ENCODE measurements around the gene PPIF. TPM values are rescaled to one million over a fixed set of nuclear protein-coding genes. Genes with fewer than 3 reads are reported as not detected.

Gene PPIF
- total RNA-seq, 1 donor from 2014 or later, result 5.7 TPM

DNA sequence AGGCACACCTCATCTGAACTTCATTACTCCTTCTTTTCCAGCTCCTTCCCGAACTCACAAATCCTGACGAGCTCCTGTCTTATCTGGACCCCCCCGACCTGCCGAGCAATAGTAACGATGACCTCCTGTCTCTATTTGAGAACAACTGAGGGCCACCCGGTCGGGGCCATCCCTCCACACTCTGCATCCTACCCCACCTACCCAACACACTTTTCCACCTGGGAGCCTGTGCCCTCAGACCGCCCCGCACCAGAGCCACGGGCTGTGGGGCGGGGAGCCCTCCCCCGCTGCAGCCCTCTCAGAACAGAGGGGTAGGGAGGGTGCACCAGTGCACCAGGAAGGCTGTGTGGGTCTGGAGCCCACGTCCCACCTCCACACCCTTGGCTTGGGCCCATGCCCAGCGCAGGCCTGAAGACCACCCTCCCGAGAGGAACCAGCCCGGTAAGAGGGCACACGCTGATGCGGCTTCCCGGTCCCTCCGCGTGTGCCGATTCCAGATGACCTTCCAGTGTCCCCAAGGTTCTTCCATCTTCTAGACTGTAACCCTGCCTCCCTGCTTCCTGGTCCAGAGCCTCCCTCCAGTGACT, 34.6 kb upstream of the PPIF start:
- FAIRE-seq, result no peak

DNA sequence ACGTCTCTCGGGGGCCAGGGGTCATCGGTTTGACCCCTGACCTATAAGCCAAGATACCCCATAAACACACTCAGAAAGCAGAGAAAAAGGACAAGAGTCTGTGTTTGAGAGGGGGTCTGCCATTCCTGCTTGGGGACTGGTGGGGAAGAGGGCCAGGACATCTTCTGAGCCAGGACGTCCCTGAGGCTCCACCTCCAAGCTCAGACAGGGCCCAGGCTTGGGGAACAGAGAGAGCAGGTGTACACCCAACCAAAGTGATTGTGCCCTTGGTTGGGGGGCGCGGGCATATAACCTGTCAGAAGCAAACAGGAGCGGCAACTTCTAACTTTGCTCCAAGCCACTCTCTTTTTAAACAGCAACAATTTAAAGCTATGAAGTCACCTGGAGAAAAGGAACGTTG, 33.9 kb upstream of the PPIF start:
- DNase-seq (ENCODE audit: low spot score in 2 of 2) (no peak), FAIRE-seq (no peak)

More for the DNA sequence above, 34.6 kb upstream of the PPIF start:
- peak in 1 of 2 donors; percentile 6 for DNase-seq (ENCODE audit: low spot score in 2 of 2)

- DNase-seq (ENCODE audit: low spot score in 2 of 2), result no peak
- FAIRE-seq, result no peak
These were observed 33.3 kb upstream of the PPIF start for GRCh38 chr10:79313911-79314439.

GRCh38 chr10:79314761-79315601, 32.3 kb upstream of the PPIF start:
- DNase-seq (ENCODE audit: low spot score in 2 of 2) (no peak), FAIRE-seq (no peak)

- no peak for DNase-seq (ENCODE audit: low spot score in 2 of 2)
- FAIRE-seq, result no peak
These were observed 31.7 kb upstream of the PPIF start for GRCh38 chr10:79315602-79315920.

GRCh38 chr10:79316671-79317431, 30.4 kb upstream of the PPIF start:
- no peak for FAIRE-seq
- no peak for DNase-seq (ENCODE audit: low spot score in 2 of 2)

- no peak for DNase-seq (ENCODE audit: low spot score in 2 of 2)
- no peak for FAIRE-seq
These were observed 28.9 kb upstream of the PPIF start for GRCh38 chr10:79318369-79318768.

DNA sequence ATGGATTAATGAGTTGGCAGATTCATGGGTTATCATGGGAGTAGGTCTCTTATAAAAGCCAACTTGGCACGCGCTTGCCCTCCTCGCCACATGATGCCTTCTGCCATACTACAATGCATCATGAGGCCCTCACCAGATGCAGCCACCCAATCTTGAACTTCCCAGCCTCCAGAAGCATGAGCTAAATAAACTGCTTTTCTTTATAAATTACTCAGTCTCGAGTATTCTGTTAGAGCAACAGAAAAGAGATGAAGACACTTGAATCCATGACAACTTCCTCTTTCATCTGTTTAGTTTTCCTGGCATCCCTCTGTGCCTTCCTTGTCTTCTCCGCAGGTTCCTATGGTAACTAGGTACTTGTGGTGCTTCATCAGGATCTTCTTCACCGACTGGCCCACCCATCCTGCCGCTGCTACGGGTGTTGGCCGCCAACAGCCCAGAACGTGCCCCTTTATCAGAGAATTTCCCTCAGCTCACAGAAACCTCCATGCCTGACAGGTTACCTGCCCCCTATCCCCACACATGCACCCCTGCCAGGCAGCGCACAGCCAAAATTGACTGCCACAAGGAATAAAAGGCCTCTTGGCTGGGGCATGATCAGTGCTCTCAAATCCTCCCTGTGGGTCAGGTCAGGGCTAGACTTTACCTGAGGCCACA, 28.0 kb upstream of the PPIF start:
- no peak for FAIRE-seq
- DNase-seq (ENCODE audit: low spot score in 2 of 2), result no peak

DNA sequence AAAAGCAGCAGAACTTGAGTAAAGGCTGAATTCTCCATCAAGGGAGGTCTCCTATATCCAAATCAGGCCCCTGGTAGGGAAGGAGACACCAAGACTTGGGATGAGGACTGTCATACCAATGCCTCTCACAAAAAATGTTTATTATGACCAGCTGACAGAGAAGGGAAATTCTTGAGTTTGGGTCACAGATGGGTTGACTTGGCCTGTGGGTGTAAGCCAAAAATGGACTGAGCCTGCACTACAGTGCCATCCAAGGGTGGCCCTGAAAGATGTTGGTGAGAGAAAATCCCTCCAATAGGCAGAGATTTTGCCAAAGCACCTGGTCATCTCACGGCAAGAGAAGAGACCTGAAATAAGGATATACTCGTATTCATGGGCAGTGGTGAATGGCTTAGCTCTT, 27.0 kb upstream of the PPIF start:
- DNase-seq (ENCODE audit: low spot score in 2 of 2) (no peak), FAIRE-seq (no peak)

DNA sequence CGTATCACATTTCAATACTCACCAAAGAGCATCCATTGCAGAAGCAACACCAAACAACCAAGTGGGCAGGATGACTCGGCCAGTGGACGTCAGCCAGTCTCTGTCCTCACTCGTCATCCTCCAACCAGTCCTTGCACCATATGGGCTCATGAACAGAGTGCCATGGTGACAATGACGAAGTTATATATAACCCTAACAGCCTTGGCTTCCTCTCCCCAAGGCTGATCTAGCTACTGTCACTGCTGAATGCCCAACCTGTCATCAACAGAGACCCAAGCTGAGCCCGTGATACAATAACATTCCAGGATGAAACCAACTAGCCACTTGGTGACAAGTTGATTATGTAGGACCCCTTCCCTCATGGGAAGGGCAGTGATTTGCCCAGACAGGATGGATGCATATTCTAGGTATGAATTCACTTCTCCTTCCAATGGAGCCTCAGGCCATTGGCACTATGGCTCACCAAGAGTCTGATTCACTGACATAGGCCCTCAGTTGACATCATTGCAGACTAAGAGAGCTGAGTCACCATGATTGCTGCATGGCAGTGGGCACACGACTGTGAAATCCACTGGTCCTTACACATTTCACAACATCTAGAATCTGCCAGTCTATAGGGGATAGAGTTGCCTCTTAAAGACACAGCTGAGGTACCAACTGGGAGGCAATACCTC, 26.3 kb upstream of the PPIF start:
- FAIRE-seq (no peak), DNase-seq (ENCODE audit: low spot score in 2 of 2) (no peak)

GRCh38 chr10:79321494-79321882, 25.8 kb upstream of the PPIF start:
- DNase-seq (ENCODE audit: low spot score in 2 of 2) (no peak), FAIRE-seq (no peak)

- DNase-seq (ENCODE audit: low spot score in 2 of 2) (no peak), FAIRE-seq (no peak)
These were observed 25.3 kb upstream of the PPIF start for GRCh38 chr10:79321951-79322350.

- FAIRE-seq (no peak), DNase-seq (ENCODE audit: low spot score in 2 of 2) (no peak)
These were observed 24.4 kb upstream of the PPIF start for GRCh38 chr10:79322616-79323543.

DNA sequence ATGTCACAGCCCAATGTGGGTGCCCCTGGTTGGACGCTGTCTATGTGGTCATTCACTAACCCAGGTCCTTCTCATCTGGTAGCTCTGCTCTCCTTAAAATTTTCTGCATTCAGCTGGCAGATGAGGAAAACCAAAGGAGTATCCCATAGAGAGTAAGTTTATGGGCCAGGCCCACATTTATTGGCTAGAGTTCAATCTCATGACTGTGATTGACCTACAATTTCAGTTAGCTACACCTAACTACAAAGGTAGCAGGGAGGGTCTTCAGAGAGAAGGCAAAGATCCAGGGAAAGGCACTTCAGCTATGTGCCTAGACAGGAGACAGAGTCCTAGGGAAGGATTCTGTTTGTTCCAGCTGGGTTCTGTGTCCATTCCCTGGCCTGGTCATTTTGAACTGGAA, 23.7 kb upstream of the PPIF start:
- DNase-seq (ENCODE audit: low spot score in 2 of 2) (no peak), FAIRE-seq (no peak)

GRCh38 chr10:79324032-79324695, 23.1 kb upstream of the PPIF start:
- DNase-seq (ENCODE audit: low spot score in 2 of 2), result no peak
- FAIRE-seq, result no peak

GRCh38 chr10:79326361-79327089, 20.7 kb upstream of the PPIF start:
- no peak for DNase-seq (ENCODE audit: low spot score in 2 of 2)
- FAIRE-seq, result no peak

- no peak for DNase-seq (ENCODE audit: low spot score in 2 of 2)
- no peak for FAIRE-seq
These were observed 20.2 kb upstream of the PPIF start for GRCh38 chr10:79327090-79327457.

- no peak for FAIRE-seq
- DNase-seq (ENCODE audit: low spot score in 2 of 2), result no peak
These were observed 19.0 kb upstream of the PPIF start for GRCh38 chr10:79328147-79328701.

Measured in frontal cortex (tissue), 4 donors.